MCF 10A (cell line): Measurements from ENCODE around the gene HACD4. TPM values are rescaled to one million over a fixed set of nuclear protein-coding genes. Genes with fewer than 3 reads are reported as not detected.

ENCODE experiments used
- BruUV-seq: library from RNA; stranded (reverse); fragments of 400-500 nt; replicated peaks from 2 replicates; lab custom pipeline; 2021; lab: Mats Ljungman, UMichigan
- CTCF ChIA-PET: fragments of 300-600 bp; sonication (Branson Sonifier 250); formaldehyde crosslinking; extraction: SDS; loops from one replicate; lab custom pipeline; 2021; ENCODE audit warnings: antibody characterized with exemption, inconsistent platforms; lab: Yijun Ruan, JAX
- POLR2A ChIA-PET: fragments of 300-600, 350-650 bp; sonication (Branson Sonifier 250); formaldehyde crosslinking; extraction: SDS; loops from one replicate; lab custom pipeline; 2020; ENCODE audit warnings: antibody characterized with exemption, inconsistent platforms; lab: Yijun Ruan, JAX
- DNase-seq: peaks from one replicate; pipeline ENCODE4 v3.0.0-alpha.2; 2018; ENCODE audit not compliant: unreplicated experiment
- H3K27ac Mint-ChIP-seq: one replicate; pipeline ENCODE4 v1.8.0; 2022; ENCODE audit warnings: mild to moderate bottlenecking, low read depth, mixed read lengths; ENCODE audit not compliant: unreplicated experiment
- H3K27me3 Mint-ChIP-seq: one replicate; pipeline ENCODE4 v1.8.0; 2022; ENCODE audit warnings: mixed read lengths; ENCODE audit not compliant: insufficient read depth, unreplicated experiment
- H3K36me3 Mint-ChIP-seq: one replicate; pipeline ENCODE4 v1.8.0; 2022; ENCODE audit warnings: mild to moderate bottlenecking, moderate library complexity, mixed read lengths; ENCODE audit not compliant: insufficient read depth, unreplicated experiment
- H3K4me1 Mint-ChIP-seq: one replicate; pipeline ENCODE4 v1.8.0; 2022; ENCODE audit warnings: mixed read lengths; ENCODE audit not compliant: insufficient read depth, unreplicated experiment
- H3K4me3 Mint-ChIP-seq: one replicate; pipeline ENCODE4 v1.8.0; 2022; ENCODE audit warnings: mild to moderate bottlenecking, moderate library complexity, mixed read lengths; ENCODE audit not compliant: unreplicated experiment
- H3K9me3 Mint-ChIP-seq: one replicate; pipeline ENCODE4 v1.8.0; 2022; ENCODE audit warnings: mixed read lengths; ENCODE audit not compliant: unreplicated experiment
- CTCF ChIP-seq: fragments of 200-600 bp; IDR thresholded peaks from one replicate; pipeline ENCODE4 v1.8.0; 2022; ENCODE audit warnings: antibody characterized with exemption, mild to moderate bottlenecking; ENCODE audit not compliant: unreplicated experiment
- intact Hi-C: fragments of 100-400 bp; cut with micrococcal nuclease; formaldehyde crosslinking; loops from 2 replicates; pipeline ENCODE4 v1.14.1; 2022
- total RNA-seq: library from RNA; stranded (reverse); gene quantifications from 2 replicates; pipeline ENCODE4 v1.2.3, GENCODE V29; 2022

HACD4 gene
- total RNA-seq, 1 experiment from 2014 or later: not detected

GRCh38 chr9:21077781-21078180 is 46.3 kb upstream of the HACD4 start, which contains the start of gene IFNB1:
TSS of gene IFNB1 (minus strand) at chr9:21077942. CDS start at chr9:21077869, 73 bp downstream.
- intact Hi-C loops: loop anchor here (10.0 kb wide), 1 partner anchor 93 kb away; no protein-coding TSS in a partner anchor
- no TSS peak for BruUV-seq

GRCh38 chr9:21075484-21075883 is 44.0 kb upstream of the HACD4 start:
- ChIA-PET POLR2A (no interaction called here), CTCF (no interaction called here)
- intact Hi-C loops: loop anchor here (10.0 kb wide), 1 partner anchor 91 kb away; no protein-coding TSS in a partner anchor
- BruUV-seq: no TSS peak
- no peak for TF ChIP-seq CTCF
- Mint-ChIP-seq H3K4me1 (no peaks in the 10 kb centered on the region), H3K27ac (no peak overlapping the region), H3K36me3 (no peaks in the 10 kb centered on the region), H3K27me3 (no peaks in the 10 kb centered on the region), H3K4me3 (no peak overlapping the region), H3K9me3 (no peaks in the 10 kb centered on the region)
- no peak for DNase-seq

More at GRCh38 chr9:21077781-21078180, 46.3 kb upstream of the HACD4 start, which contains the start of gene IFNB1:
- H3K9me3 Mint-ChIP-seq: no peaks in the 10 kb centered on the region
- H3K36me3 Mint-ChIP-seq: no peaks in the 10 kb centered on the region
- H3K4me3 Mint-ChIP-seq: no peak within 1 kb of the TSS
- ChIA-PET POLR2A (no interaction called here), CTCF (interaction anchor here (0.6 to 1.0 kb wide), 3 partner anchors 17 to 1639 kb away, joined by 3 to 5 read pairs (median 4); no protein-coding TSS in a partner anchor)
- no peak within 1 kb of the TSS for H3K27ac Mint-ChIP-seq
- no peak for TF ChIP-seq CTCF
- H3K27me3 Mint-ChIP-seq: no peaks in the 10 kb centered on the region
- no peak for DNase-seq
- no peaks in the 10 kb centered on the region for H3K4me1 Mint-ChIP-seq

- intact Hi-C loops: loop anchor here (10.0 kb wide), 1 partner anchor 86 kb away; no protein-coding TSS in a partner anchor
- POLR2A ChIA-PET: no interaction called here
- CTCF ChIA-PET: no interaction called here
- Mint-ChIP-seq H3K9me3 (no peaks in the 10 kb centered on the region), H3K27ac (no peak overlapping the region), H3K27me3 (no peaks in the 10 kb centered on the region), H3K4me3 (no peak overlapping the region), H3K4me1 (no peaks in the 10 kb centered on the region), H3K36me3 (no peaks in the 10 kb centered on the region)
- no TSS peak for BruUV-seq
- no peak for DNase-seq
- no peak for TF ChIP-seq CTCF
These were observed 39.5 kb upstream of the HACD4 start for GRCh38 chr9:21070906-21071305.

GRCh38 chr9:21070171-21070571 is 38.7 kb upstream of the HACD4 start:
- intact Hi-C loops: loop anchor here (10.0 kb wide), 1 partner anchor 85 kb away; no protein-coding TSS in a partner anchor
- Mint-ChIP-seq H3K27me3 (no peaks in the 10 kb centered on the region), H3K4me3 (no peak overlapping the region), H3K9me3 (no peaks in the 10 kb centered on the region), H3K36me3 (no peaks in the 10 kb centered on the region), H3K27ac (no peak overlapping the region), H3K4me1 (no peaks in the 10 kb centered on the region)
- CTCF ChIA-PET: no interaction called here
- BruUV-seq: no TSS peak
- DNase-seq: peak; percentile 65
- POLR2A ChIA-PET: no interaction called here
- TF ChIP-seq CTCF: peak; percentile 21
